B cell (primary cell): Measurements from ENCODE around the gene PAX4.

ENCODE experiments used
- EZH2 ChIP-seq: IDR thresholded peaks from 2 replicates; pipeline ENCODE4 v1.6.1; 2012; ENCODE audit warnings: borderline replicate concordance, low read depth, mild to moderate bottlenecking, moderate library complexity, low read length; ENCODE audit not compliant: insufficient read depth, poor library complexity, severe bottlenecking
- TF ChIP-seq, protein P1 (sequence below): fragments of 200-600 bp; IDR thresholded peaks from one replicate; pipeline ENCODE4 v1.8.0; 2022; ENCODE audit warnings: antibody characterized with exemption, mild to moderate bottlenecking

DNA sequence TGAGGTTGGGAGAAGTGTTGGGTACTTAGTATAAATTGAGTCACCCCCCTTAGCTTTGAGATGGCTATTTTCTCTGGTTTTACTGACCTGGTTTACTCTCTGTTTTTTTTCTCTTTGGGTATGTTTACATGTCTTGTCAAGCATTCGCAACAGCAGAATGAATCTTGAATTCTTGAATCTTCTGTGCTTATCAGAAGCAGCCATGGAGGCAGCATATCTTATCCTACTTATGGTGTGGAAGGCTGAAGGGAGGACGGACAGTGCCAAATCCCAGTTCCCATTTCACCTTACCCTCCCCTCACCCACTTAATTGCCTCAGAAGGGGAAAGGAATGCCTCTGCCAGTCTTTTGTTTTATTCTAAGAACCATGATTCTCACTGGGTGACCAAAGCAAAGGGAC is 37.8 kb upstream of the PAX4 start:
- TF ChIP-seq, protein P1, sequence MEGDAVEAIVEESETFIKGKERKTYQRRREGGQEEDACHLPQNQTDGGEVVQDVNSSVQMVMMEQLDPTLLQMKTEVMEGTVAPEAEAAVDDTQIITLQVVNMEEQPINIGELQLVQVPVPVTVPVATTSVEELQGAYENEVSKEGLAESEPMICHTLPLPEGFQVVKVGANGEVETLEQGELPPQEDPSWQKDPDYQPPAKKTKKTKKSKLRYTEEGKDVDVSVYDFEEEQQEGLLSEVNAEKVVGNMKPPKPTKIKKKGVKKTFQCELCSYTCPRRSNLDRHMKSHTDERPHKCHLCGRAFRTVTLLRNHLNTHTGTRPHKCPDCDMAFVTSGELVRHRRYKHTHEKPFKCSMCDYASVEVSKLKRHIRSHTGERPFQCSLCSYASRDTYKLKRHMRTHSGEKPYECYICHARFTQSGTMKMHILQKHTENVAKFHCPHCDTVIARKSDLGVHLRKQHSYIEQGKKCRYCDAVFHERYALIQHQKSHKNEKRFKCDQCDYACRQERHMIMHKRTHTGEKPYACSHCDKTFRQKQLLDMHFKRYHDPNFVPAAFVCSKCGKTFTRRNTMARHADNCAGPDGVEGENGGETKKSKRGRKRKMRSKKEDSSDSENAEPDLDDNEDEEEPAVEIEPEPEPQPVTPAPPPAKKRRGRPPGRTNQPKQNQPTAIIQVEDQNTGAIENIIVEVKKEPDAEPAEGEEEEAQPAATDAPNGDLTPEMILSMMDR: no peak
- no peak for TF ChIP-seq EZH2
